Keratinocyte (primary cell): Measurements from ENCODE around the gene MAB21L3.

Source experiments
- CTCF ChIP-seq, 3 experiments: IDR thresholded peaks in 1 of 3; conservative IDR thresholded peaks in 1 of 3; optimal IDR thresholded peaks in 1 of 3; 2 replicates in 2 of 3; 3 replicates in 1 of 3; pipeline versions ENCODE3 to v1.5.1; 2011; ENCODE audit warnings: low read length in 3 of 3, mild to moderate bottlenecking in 3 of 3, moderate library complexity in 2 of 3, control low read depth in 1 of 3, inconsistent platforms in 1 of 3; ENCODE audit not compliant: insufficient read depth in 2 of 3; ENCODE audit errors: extremely low read depth in 1 of 3
- EZH2 ChIP-seq: IDR thresholded peaks from one replicate; pipeline ENCODE4 v1.6.1; 2012; ENCODE audit warnings: inconsistent platforms, mild to moderate bottlenecking, low read length, moderate library complexity

- TF ChIP-seq CTCF (optimal IDR thresholded peaks at IDR 0.05 in 1 of 3, IDR thresholded peaks at IDR 0.05 in 1 of 3, conservative IDR thresholded peaks at IDR 0.05 in 1 of 3; ENCODE audit: extremely low read depth in 1 of 3, insufficient read depth in 2 of 3, low read length in 3 of 3) (no peak), EZH2 (no peak)
These were observed 71.0 kb downstream of the MAB21L3 start for GRCh38 chr1:116182019-116182714.
